GM23338 (cell line): ENCODE measurements around the gene PRKCH. TPM values are rescaled to one million over a fixed set of nuclear protein-coding genes. Genes with fewer than 3 reads are reported as not detected.

Source experiments
- JUNB ChIP-seq: IDR thresholded peaks from one replicate; pipeline ENCODE4 v1.6.1; 2016; ENCODE audit warnings: antibody characterized with exemption; ENCODE audit not compliant: unreplicated experiment
- polyA plus RNA-seq: library from polyadenylated mRNA; unstranded; fragments of >200 nt; fragmentation: Nextera tagmentation; extraction: Ambion mirVana; gene quantifications from 2 replicates; pipeline ENCODE4 v1.2.1, GENCODE V29; 2016
- total RNA-seq: library from RNA; depleted of rRNA; stranded (reverse); fragments of >200 nt; shearing (Covaris generic); gene quantifications from 2 replicates; pipeline ENCODE4 v1.2.3, GENCODE V29; 2014
- TF ChIP-seq, protein P1 (sequence below): fragments of 250-450 bp; sonication (Bioruptor Pico); IDR thresholded peaks from 2 replicates; pipeline ENCODE4 v1.5.0; 2020; ENCODE audit warnings: mild to moderate bottlenecking, moderate library complexity
- TF ChIP-seq, protein P2 (sequence below): IDR thresholded peaks from one replicate; pipeline ENCODE4 v1.6.1; 2018; ENCODE audit warnings: antibody characterized with exemption; ENCODE audit not compliant: unreplicated experiment

The PRKCH gene
- total and polyA plus RNA-seq, 2 experiments from 2014 or later: 5.4 to 10.1 TPM

DNA sequence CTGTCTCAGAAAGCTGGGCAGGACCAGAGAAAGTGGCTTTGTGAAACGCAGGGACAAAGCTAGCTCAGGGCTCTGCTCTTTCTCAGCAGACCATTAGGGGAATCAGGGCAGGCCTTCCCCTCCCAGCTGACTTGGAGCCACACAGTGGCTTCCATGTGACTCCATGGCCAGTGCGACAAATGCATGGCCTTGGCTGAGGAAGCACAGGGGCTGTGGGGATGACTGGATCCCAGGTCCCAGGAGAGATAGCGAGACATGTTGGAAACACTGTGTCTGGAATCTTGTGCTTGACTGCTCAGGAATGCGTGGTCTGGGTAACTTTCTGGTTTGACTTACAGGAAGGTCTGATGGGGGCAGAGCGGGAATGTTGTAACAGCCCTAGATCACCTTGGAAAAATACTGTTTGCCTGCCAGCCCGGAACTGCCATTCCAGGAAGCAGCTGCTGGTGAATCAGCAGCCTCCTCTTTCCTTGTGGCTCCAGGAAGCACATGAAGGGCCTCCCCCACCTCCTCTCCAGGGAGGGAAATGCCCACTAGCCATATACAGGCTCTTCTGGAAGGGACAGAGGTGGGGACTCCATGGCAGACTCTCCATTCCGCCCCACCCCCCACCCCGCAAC, 240.4 kb downstream of the PRKCH start (continued):
- TF ChIP-seq, protein P1, sequence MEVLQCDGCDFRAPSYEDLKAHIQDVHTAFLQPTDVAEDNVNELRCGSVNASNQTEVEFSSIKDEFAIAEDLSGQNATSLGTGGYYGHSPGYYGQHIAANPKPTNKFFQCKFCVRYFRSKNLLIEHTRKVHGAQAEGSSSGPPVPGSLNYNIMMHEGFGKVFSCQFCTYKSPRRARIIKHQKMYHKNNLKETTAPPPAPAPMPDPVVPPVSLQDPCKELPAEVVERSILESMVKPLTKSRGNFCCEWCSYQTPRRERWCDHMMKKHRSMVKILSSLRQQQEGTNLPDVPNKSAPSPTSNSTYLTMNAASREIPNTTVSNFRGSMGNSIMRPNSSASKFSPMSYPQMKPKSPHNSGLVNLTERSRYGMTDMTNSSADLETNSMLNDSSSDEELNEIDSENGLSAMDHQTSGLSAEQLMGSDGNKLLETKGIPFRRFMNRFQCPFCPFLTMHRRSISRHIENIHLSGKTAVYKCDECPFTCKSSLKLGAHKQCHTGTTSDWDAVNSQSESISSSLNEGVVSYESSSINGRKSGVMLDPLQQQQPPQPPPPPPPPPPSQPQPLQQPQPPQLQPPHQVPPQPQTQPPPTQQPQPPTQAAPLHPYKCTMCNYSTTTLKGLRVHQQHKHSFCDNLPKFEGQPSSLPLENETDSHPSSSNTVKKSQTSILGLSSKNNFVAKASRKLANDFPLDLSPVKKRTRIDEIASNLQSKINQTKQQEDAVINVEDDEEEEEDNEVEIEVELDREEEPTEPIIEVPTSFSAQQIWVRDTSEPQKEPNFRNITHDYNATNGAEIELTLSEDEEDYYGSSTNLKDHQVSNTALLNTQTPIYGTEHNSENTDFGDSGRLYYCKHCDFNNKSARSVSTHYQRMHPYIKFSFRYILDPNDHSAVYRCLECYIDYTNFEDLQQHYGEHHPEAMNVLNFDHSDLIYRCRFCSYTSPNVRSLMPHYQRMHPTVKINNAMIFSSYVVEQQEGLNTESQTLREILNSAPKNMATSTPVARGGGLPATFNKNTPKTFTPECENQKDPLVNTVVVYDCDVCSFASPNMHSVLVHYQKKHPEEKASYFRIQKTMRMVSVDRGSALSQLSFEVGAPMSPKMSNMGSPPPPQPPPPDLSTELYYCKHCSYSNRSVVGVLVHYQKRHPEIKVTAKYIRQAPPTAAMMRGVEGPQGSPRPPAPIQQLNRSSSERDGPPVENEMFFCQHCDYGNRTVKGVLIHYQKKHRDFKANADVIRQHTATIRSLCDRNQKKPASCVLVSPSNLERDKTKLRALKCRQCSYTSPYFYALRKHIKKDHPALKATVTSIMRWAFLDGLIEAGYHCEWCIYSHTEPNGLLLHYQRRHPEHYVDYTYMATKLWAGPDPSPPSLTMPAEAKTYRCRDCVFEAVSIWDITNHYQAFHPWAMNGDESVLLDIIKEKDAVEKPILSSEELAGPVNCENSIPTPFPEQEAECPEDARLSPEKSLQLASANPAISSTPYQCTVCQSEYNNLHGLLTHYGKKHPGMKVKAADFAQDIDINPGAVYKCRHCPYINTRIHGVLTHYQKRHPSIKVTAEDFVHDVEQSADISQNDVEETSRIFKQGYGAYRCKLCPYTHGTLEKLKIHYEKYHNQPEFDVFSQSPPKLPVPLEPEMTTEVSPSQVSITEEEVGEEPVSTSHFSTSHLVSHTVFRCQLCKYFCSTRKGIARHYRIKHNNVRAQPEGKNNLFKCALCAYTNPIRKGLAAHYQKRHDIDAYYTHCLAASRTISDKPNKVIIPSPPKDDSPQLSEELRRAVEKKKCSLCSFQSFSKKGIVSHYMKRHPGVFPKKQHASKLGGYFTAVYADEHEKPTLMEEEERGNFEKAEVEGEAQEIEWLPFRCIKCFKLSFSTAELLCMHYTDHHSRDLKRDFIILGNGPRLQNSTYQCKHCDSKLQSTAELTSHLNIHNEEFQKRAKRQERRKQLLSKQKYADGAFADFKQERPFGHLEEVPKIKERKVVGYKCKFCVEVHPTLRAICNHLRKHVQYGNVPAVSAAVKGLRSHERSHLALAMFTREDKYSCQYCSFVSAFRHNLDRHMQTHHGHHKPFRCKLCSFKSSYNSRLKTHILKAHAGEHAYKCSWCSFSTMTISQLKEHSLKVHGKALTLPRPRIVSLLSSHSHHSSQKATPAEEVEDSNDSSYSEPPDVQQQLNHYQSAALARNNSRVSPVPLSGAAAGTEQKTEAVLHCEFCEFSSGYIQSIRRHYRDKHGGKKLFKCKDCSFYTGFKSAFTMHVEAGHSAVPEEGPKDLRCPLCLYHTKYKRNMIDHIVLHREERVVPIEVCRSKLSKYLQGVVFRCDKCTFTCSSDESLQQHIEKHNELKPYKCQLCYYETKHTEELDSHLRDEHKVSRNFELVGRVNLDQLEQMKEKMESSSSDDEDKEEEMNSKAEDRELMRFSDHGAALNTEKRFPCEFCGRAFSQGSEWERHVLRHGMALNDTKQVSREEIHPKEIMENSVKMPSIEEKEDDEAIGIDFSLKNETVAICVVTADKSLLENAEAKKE: no peak
- TF ChIP-seq, protein P2, sequence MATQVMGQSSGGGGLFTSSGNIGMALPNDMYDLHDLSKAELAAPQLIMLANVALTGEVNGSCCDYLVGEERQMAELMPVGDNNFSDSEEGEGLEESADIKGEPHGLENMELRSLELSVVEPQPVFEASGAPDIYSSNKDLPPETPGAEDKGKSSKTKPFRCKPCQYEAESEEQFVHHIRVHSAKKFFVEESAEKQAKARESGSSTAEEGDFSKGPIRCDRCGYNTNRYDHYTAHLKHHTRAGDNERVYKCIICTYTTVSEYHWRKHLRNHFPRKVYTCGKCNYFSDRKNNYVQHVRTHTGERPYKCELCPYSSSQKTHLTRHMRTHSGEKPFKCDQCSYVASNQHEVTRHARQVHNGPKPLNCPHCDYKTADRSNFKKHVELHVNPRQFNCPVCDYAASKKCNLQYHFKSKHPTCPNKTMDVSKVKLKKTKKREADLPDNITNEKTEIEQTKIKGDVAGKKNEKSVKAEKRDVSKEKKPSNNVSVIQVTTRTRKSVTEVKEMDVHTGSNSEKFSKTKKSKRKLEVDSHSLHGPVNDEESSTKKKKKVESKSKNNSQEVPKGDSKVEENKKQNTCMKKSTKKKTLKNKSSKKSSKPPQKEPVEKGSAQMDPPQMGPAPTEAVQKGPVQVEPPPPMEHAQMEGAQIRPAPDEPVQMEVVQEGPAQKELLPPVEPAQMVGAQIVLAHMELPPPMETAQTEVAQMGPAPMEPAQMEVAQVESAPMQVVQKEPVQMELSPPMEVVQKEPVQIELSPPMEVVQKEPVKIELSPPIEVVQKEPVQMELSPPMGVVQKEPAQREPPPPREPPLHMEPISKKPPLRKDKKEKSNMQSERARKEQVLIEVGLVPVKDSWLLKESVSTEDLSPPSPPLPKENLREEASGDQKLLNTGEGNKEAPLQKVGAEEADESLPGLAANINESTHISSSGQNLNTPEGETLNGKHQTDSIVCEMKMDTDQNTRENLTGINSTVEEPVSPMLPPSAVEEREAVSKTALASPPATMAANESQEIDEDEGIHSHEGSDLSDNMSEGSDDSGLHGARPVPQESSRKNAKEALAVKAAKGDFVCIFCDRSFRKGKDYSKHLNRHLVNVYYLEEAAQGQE: no peak
- no peak for TF ChIP-seq JUNB
